SK-N-SH treated with all-trans-retinoic acid at 6 μM for 48 hours (cell line): ENCODE data around the gene C11orf91.

ENCODE experiments used
- ATAC-seq: fragments of 200-7000 bp; cut with Tn5 transposase; 3 replicates; pipeline ENCODE4 v1.9.1; 2020; ENCODE audit warnings: mild to moderate bottlenecking, moderate library complexity
- BACH2 ChIP-seq: fragments of 250-450 bp; sonication (Bioruptor Pico); IDR thresholded peaks from 2 replicates; pipeline ENCODE4 v1.9.0; 2021; ENCODE audit warnings: mild to moderate bottlenecking, borderline replicate concordance
- CSDC2 ChIP-seq: fragments of 250-450 bp; sonication (Bioruptor Pico); IDR thresholded peaks from 2 replicates; pipeline ENCODE4 v1.5.0; 2020; ENCODE audit warnings: mild to moderate bottlenecking, moderate library complexity
- ESRRG ChIP-seq: fragments of 250-450 bp; sonication (Bioruptor Pico); IDR thresholded peaks from 2 replicates; pipeline ENCODE4 v1.6.1; 2021; ENCODE audit warnings: mild to moderate bottlenecking
- GLIS3 ChIP-seq: fragments of 250-450 bp; sonication (Bioruptor Pico); IDR thresholded peaks from 2 replicates; pipeline ENCODE4 v1.5.0; 2020; ENCODE audit warnings: mild to moderate bottlenecking, moderate library complexity
- ISL1 ChIP-seq: fragments of 250-450 bp; sonication (Bioruptor Pico); IDR thresholded peaks from 2 replicates; pipeline ENCODE4 v2.1.2; 2022; ENCODE audit warnings: mild to moderate bottlenecking, moderate library complexity
- OSR1 ChIP-seq: fragments of 250-450 bp; sonication (Bioruptor Pico); IDR thresholded peaks from 2 replicates; pipeline ENCODE4 v1.8.0; 2022; ENCODE audit warnings: moderate library complexity, mild to moderate bottlenecking, inconsistent platforms
- PPARA ChIP-seq: fragments of 250-450 bp; sonication (Bioruptor Pico); IDR thresholded peaks from 2 replicates; pipeline ENCODE4 v1.5.0; 2020; ENCODE audit warnings: mild to moderate bottlenecking, borderline replicate concordance
- RARB ChIP-seq: fragments of 250-450 bp; sonication (Bioruptor Pico); IDR thresholded peaks from 2 replicates; pipeline ENCODE4 v1.8.0; 2021; ENCODE audit warnings: mild to moderate bottlenecking, moderate library complexity
- SNAI2 ChIP-seq: fragments of 250-450 bp; sonication (Bioruptor Pico); IDR thresholded peaks from 2 replicates; pipeline ENCODE4 v1.5.0; 2020; ENCODE audit warnings: mild to moderate bottlenecking, moderate library complexity
- TCF4 ChIP-seq: fragments of 250-450 bp; sonication (Bioruptor Pico); IDR thresholded peaks from 2 replicates; pipeline ENCODE4 v1.8.0; 2021; ENCODE audit warnings: mild to moderate bottlenecking, moderate library complexity, borderline replicate concordance
- TOX ChIP-seq: fragments of 250-450 bp; sonication (Bioruptor Pico); IDR thresholded peaks from 2 replicates; pipeline ENCODE4 v1.8.0; 2021; ENCODE audit warnings: mild to moderate bottlenecking, moderate library complexity, borderline replicate concordance
- ZC3H10 ChIP-seq: fragments of 250-450 bp; sonication (Bioruptor Pico); IDR thresholded peaks from 2 replicates; pipeline ENCODE4 v1.5.1; 2021; ENCODE audit warnings: mild to moderate bottlenecking, moderate library complexity
- ZFP3 ChIP-seq: fragments of 250-450 bp; sonication (Bioruptor Pico); IDR thresholded peaks from 2 replicates; pipeline ENCODE4 v1.5.0; 2020; ENCODE audit warnings: mild to moderate bottlenecking, moderate library complexity
- ZFP30 ChIP-seq: fragments of 450-650 bp; formaldehyde crosslinking; IDR thresholded peaks from 2 replicates; pipeline ENCODE4 v1.5.0; 2022; ENCODE audit warnings: mild to moderate bottlenecking, moderate library complexity
- ZNF70 ChIP-seq: fragments of 450-650 bp; formaldehyde crosslinking; IDR thresholded peaks from 2 replicates; pipeline ENCODE4 v1.5.0; 2020; ENCODE audit warnings: mild to moderate bottlenecking, moderate library complexity
- ZNF8 ChIP-seq: fragments of 450-650 bp; formaldehyde crosslinking; IDR thresholded peaks from 2 replicates; pipeline ENCODE4 v1.5.0; 2020; ENCODE audit warnings: mild to moderate bottlenecking, moderate library complexity
- TF ChIP-seq, protein P1 (sequence below): fragments of 250-450 bp; sonication (Bioruptor Pico); IDR thresholded peaks from 2 replicates; pipeline ENCODE4 v1.8.0; 2021; ENCODE audit warnings: low read depth, mild to moderate bottlenecking, moderate library complexity, borderline replicate concordance
- TF ChIP-seq, protein P2 (sequence below): fragments of 250-450 bp; sonication (Bioruptor Pico); IDR thresholded peaks from 2 replicates; pipeline ENCODE4 v1.5.0; 2020; ENCODE audit warnings: mild to moderate bottlenecking, moderate library complexity
- TF ChIP-seq, protein P3 (sequence below): fragments of 250-450 bp; sonication (Bioruptor Pico); IDR thresholded peaks from 2 replicates; pipeline ENCODE4 v1.5.1; 2021; ENCODE audit warnings: mild to moderate bottlenecking, moderate library complexity
- TF ChIP-seq, protein P4 (sequence below): fragments of 250-450 bp; sonication (Bioruptor Pico); IDR thresholded peaks from 2 replicates; pipeline ENCODE4 v1.8.0; 2020; ENCODE audit warnings: mild to moderate bottlenecking, moderate library complexity, borderline replicate concordance

C11orf91 gene

DNA sequence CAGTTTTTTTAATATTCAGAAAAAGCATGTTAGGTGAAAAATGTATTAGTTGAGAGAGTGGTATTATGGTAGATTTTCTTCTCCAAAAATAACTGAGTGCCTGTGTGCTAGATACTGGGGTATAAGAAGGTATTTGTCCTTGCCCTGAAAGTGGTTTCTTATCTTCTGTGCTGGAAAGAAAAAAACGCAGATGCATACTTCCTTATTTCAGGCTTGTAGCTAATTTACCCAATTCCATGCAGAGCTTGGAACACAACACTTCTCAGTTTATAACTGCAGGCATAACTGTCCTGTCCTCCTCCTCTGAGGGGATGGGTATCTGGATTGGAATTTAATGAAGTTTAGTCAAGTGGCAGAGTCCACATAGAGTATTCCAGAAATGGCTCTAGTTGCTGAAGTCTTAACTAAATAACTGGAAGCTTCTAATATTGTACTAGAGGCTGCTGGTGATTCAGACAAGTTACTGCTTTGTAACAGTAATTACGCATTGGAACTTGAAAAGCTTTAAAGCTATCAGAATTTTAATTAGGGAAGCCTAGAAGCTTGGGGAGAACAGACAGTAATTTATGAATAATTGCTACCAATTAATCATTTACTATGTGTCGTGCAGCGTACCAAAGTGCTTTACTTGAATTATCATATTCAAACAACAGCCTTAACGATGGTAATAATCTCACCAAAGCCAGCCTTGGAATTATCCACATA is 12.7 kb upstream of the C11orf91 start:
- TF ChIP-seq, protein P1, sequence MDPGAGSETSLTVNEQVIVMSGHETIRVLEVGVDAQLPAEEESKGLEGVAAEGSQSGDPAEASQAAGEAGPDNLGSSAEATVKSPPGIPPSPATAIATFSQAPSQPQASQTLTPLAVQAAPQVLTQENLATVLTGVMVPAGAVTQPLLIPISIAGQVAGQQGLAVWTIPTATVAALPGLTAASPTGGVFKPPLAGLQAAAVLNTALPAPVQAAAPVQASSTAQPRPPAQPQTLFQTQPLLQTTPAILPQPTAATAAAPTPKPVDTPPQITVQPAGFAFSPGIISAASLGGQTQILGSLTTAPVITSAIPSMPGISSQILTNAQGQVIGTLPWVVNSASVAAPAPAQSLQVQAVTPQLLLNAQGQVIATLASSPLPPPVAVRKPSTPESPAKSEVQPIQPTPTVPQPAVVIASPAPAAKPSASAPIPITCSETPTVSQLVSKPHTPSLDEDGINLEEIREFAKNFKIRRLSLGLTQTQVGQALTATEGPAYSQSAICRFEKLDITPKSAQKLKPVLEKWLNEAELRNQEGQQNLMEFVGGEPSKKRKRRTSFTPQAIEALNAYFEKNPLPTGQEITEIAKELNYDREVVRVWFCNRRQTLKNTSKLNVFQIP (CRISPR knock-in tag) = no peak
- no peak for ATAC-seq

DNA sequence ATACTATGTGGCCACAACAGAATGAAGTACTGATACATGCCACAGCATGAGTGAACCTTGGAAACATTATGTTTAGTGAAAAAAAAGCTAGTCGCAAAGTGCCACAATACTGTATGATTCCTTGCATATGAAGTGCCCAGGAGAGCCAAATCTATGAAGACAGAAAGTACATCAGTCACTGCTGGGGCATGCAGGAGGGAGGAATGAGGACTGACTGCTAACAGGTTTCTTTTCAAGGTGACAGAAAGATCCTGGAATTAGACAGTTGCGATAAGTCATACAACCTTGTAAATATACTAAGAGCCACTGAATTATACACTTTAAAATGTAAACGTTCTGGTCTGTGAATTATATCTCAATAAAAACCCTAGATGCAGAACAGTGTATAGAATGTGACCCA is 11.8 kb upstream of the C11orf91 start:
- TF ChIP-seq RARB (CRISPR knock-in tag) (no peak), ZC3H10 (CRISPR knock-in tag) (no peak), ESRRG (no peak), TOX (CRISPR knock-in tag) (no peak), OSR1 (CRISPR knock-in tag) (no peak), CSDC2 (CRISPR knock-in tag) (no peak), BACH2 (CRISPR knock-in tag) (no peak), ZNF70 (CRISPR knock-in tag) (no peak), PPARA (CRISPR knock-in tag) (no peak), ZFP30 (CRISPR knock-in tag) (no peak), ISL1 (CRISPR knock-in tag) (no peak), ZFP3 (CRISPR knock-in tag) (no peak), SNAI2 (CRISPR knock-in tag) (no peak), GLIS3 (CRISPR knock-in tag) (no peak), TCF4 (no peak), ZNF8 (CRISPR knock-in tag) (no peak)
- TF ChIP-seq, protein P2, sequence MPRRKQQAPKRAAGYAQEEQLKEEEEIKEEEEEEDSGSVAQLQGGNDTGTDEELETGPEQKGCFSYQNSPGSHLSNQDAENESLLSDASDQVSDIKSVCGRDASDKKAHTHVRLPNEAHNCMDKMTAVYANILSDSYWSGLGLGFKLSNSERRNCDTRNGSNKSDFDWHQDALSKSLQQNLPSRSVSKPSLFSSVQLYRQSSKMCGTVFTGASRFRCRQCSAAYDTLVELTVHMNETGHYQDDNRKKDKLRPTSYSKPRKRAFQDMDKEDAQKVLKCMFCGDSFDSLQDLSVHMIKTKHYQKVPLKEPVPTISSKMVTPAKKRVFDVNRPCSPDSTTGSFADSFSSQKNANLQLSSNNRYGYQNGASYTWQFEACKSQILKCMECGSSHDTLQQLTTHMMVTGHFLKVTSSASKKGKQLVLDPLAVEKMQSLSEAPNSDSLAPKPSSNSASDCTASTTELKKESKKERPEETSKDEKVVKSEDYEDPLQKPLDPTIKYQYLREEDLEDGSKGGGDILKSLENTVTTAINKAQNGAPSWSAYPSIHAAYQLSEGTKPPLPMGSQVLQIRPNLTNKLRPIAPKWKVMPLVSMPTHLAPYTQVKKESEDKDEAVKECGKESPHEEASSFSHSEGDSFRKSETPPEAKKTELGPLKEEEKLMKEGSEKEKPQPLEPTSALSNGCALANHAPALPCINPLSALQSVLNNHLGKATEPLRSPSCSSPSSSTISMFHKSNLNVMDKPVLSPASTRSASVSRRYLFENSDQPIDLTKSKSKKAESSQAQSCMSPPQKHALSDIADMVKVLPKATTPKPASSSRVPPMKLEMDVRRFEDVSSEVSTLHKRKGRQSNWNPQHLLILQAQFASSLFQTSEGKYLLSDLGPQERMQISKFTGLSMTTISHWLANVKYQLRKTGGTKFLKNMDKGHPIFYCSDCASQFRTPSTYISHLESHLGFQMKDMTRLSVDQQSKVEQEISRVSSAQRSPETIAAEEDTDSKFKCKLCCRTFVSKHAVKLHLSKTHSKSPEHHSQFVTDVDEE (CRISPR knock-in tag) = no peak
- TF ChIP-seq, protein P3, sequence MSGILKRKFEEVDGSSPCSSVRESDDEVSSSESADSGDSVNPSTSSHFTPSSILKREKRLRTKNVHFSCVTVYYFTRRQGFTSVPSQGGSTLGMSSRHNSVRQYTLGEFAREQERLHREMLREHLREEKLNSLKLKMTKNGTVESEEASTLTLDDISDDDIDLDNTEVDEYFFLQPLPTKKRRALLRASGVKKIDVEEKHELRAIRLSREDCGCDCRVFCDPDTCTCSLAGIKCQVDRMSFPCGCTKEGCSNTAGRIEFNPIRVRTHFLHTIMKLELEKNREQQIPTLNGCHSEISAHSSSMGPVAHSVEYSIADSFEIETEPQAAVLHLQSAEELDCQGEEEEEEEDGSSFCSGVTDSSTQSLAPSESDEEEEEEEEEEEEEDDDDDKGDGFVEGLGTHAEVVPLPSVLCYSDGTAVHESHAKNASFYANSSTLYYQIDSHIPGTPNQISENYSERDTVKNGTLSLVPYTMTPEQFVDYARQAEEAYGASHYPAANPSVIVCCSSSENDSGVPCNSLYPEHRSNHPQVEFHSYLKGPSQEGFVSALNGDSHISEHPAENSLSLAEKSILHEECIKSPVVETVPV = no peak
- TF ChIP-seq, protein P4, sequence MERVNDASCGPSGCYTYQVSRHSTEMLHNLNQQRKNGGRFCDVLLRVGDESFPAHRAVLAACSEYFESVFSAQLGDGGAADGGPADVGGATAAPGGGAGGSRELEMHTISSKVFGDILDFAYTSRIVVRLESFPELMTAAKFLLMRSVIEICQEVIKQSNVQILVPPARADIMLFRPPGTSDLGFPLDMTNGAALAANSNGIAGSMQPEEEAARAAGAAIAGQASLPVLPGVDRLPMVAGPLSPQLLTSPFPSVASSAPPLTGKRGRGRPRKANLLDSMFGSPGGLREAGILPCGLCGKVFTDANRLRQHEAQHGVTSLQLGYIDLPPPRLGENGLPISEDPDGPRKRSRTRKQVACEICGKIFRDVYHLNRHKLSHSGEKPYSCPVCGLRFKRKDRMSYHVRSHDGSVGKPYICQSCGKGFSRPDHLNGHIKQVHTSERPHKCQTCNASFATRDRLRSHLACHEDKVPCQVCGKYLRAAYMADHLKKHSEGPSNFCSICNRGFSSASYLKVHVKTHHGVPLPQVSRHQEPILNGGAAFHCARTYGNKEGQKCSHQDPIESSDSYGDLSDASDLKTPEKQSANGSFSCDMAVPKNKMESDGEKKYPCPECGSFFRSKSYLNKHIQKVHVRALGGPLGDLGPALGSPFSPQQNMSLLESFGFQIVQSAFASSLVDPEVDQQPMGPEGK (CRISPR knock-in tag) = no peak
- TF ChIP-seq, protein P1 (CRISPR knock-in tag) = no peak
- no peak for ATAC-seq

DNA sequence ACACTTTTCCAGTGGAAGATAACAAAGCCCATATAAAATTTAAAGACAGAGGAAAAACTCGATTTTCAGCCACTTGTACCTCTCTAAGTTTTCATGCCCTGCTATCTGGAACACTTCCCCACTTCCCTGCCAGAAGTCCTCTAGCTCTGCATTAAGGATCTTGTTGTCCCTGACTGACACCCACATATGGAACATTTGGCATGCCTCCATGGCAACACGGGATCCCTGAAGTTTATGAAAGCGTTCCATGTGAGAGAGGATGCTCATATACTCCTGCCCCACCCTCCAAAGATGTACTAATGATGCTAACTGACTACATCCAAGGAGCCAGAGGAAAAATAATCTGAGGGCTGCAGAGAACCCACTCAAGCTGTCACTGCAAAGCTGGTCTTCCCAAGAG is 8.8 kb upstream of the C11orf91 start:
- no peak for ATAC-seq
- TF ChIP-seq, protein P1 (CRISPR knock-in tag) = no peak
- TF ChIP-seq GLIS3 (CRISPR knock-in tag) (no peak), ZNF8 (CRISPR knock-in tag) (no peak), PPARA (CRISPR knock-in tag) (no peak)
- TF ChIP-seq, protein P4 (CRISPR knock-in tag) = no peak
- TF ChIP-seq, protein P2 (CRISPR knock-in tag) = no peak
